GM18502 (cell line): ENCODE results near the gene CRYBA2.

Experiments used
- ATAC-seq: cut with Tn5 transposase; IDR thresholded peaks from one replicate; pipeline ENCODE4 v1.9.1; 2021; ENCODE audit warnings: mild to moderate bottlenecking; ENCODE audit not compliant: unreplicated experiment, poor library complexity

The CRYBA2 gene

DNA sequence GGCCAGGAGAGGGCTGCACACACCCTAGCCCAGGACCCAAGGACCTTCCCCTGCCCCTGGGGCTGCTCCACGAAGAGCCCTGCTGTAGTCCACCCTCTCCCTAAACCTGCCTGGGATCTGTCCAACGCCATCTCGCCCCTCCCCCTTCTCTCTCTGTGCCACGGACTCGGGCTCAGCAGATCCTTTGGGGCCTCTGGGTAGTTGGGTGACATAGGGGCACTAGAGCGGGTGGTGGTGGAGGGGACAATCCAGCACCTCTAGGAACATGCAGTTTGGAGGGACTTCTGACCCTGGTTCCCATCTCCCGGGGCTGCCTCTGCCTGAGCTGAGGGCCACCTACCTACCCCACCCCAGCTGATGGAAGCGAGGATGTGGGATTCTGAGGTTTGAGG lies 7.3 kb upstream of the CRYBA2 start:
- no peak for ATAC-seq

DNA sequence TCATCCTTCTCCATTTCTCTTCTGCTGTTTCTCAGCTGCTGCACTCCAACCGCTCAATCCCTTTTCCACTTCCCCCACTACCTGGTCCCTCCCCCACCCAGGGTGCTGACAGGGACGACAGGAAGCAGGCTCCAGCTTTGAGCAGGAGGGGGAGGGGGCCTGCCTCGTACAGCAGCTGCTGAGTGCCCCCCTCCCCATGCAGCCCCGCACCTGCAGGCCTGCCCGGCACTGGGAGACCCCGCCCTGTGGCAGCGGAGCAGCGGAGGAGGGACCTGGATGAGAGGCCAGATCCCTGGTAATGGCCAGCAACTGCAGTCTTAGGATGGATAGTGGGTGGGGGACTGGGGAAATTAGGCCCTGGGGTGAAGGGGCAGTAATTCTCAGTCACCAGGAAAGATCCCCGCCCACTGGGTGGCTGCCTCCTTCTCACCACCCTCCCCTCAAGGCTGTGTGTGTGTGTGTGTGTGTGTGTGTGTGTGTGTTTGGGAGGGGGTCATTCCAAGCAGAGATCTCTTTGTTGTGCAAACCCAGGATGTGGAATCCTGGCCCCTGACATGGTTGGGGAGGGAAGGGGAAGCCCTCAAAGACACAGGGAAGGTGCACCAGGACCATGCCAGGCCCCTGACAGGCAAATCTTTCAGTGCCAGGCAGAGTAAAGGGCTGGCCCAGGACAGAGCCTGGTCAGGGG lies 6.8 kb upstream of the CRYBA2 start:
- no peak for ATAC-seq

DNA sequence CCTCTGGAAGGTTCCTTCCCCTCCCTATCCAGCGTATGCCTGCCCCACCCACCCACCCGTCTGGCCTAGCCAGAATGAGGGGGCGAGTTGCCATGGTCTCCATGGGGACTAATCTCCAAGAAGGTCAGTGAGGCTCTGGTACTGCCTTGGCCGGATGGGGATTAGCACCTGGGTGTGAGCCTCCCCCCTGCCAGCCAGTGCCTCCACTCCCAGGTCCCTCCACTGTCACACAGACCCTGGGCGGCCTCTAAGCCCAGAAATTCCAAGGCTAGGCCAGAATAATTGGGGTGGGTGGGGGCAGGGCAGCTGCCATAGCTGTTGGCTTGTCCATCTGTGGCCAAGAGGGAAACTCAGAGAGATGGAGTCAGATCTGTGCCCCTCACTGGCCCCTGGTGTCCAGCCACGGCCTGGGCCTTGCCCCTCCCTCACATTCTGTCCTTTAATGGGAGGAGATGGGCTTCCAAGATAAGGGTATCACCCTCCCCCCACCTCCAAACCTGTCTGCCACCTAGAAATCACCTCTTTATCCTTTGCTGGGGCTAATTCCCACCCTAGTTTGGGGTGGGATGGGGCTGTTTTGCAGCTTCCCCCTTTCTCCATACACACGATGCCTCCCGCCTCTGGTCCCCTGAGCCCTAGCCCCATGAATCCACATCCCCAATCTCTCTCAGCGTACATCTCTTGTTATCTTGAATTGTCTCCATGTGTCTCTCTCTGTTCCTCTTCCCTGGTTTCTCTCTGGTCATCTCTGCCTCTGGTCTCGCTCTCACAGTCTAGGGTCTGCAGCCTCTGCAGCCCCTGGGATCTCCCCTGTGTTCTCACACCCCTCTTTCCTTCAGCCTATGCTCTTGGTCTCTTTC lies 6.0 kb upstream of the CRYBA2 start:
- ATAC-seq = no peak

DNA sequence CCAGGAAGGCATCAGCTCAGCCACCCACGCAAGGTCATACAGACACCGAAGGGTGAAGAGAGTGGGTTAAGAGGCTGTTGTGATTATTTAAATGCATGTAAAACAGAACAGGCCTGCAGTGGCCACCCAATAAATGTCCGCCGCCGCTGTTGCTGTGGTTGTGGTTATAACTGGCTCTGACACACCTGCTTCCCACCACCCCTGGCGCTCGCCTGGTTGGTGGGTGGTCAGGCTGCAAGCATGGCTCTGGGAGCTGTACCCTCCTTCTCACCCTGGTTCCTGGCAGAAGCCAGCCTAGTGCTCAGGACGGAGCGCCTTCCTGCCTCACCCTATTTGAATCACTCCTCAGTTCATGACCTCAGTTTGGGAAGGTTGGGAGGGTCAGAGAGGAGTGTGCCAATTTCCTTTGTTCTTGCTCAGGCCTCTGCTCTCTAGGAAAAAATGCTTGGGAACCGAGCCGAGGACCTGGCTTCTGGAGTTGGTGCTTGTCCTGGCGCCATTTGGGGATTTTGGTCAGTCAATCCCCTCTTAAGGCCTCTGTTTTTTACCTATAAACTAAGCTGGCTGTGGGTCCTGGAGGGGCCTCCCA lies 5.3 kb upstream of the CRYBA2 start:
- no peak for ATAC-seq

DNA sequence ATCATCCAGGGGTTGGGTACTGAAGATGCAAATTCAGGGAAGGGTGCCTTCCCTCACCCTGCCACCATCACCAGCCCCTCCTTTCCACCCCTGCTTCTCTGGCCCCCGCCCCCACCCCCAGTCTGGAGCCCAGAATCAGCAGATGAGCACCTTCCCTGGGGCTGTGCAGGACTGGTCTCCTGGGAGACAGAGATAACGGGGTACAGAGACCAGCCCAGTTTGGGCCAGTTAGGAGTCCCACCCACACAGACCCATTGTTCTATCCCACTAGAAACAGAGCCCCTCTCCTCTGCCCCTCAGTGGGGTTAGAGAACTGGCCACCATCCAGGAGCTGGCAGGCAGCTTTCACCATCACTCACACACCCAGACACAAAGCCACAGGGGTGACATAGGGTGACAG lies 4.5 kb upstream of the CRYBA2 start:
- no peak for ATAC-seq

DNA sequence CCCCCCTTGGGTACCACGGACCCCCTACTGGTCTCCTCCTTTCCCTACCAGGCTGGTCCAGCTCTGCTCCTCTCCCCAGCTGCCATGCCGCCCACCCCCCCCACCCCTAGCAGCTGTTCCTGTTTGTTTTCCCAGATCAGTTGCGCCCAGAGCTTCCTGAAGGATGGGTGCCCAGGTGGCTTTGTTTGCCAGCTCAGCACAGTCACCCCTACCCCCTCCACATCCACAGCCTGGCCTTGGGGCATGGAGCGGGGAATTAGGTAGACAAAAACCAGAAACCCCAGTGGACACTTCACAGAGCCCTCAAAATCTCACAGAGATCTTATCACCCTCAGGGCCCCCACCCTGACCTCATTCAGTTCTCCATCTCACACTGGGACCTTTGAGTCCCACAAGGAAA lies 3.7 kb upstream of the CRYBA2 start:
- no peak for ATAC-seq

DNA sequence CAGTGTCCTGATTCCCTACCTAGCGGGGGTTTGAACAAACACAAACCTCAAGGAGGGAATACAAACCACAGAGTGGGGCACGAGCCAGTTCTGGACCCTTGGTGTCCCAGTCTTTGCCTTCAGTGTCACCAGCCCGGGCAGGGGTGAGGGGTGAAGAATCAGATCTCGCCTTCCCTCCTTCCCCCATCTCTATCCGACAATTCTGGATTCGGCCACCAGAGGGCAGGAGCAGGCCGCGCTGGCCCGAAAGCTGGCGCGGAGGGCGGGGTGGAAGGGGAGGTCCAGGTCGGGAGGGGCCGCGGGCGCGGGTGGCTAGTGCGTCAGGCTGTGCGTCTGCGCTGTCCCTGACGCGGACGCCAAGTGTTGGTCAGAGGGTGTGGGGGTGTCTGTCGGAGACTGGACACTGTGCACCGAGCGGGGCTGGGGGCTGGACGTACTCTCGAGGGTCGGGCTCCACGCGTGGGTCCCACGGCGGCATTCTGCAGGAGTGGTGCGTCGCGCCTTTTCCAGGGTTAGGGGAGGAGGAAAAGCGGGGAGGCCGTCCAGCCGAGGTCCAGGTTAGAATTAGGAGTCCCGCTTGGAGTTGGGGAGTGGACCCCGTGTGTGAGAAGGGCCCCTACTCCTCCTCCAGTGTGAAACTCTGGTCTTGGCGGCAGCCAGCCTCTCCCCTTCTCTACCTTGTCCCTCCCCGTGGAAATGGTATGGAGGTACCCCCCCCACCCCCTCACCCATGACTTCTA lies 2.9 kb upstream of the CRYBA2 start:
- ATAC-seq = peak; percentile 65

DNA sequence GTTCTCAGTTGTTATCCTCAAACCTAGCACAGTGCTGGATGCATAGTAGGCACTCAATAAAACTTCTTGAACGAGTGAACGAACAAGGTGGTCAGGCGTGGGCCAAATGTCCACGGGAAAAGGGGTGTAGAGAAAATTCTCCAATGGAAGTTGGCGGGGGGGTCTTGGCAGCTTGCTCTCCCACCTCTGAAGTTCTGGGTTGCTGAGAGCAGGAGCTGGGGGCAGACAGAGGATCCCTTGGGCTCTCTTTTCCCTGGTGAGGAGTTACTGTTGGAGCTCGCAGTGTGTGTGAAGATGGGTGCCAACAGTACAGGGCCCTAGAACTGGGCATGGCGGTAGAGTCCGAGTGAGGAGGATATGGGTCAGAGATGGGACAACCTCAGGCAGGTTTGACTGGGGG lies 2.3 kb upstream of the CRYBA2 start:
- peak; percentile 18 for ATAC-seq

DNA sequence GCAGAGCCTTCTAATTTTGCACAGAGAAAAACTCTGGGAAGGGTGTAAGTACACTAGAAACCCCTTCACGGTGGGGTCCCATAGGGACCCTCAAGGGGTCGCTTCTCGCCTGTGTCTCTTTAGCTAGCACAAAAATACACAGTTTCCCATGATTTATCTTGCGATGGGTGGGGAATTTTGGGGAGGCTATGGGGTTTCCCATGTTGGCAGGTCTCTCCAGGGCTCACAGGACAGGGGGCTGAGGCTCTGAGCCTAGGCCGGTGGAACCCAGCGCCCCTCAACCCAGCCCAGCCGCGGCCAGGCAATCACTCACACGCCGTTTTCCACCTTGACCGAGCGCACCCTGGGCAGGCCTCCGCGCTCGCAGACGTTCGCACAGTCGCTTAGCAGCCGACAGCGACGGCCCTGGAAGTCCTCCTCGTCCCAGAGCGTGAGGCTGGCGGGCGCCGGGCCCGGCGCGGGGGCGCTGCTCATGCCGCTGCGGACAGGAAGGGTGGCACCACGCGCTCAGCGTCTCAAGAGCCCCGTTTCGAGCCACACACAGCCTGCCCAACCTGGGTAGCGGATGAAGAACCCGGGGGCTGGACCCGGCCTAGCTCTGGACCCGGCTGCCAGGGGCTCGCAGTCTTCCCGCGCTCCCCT lies 398 bp downstream of the CRYBA2 start:
- ATAC-seq = no peak

DNA sequence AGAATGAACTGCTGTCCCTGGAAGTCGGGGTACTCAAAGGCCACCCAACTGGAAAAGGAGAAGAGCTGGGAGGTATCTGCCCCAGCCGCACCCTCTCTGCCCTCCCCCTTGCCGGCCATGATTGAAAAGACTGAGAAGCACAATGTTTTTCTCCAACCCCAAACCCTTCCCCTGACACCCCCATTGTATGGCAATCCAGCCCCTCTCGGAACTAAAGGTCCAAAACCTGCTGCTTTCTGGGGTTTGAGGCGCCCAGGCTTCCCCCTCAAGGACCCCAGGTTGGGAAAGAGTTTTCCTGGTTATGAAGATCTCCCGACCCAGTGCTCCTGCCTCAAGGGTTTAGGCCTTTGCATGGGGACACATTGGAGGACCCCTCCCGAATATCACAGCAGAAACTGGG lies 1.0 kb downstream of the CRYBA2 start:
- ATAC-seq = no peak

DNA sequence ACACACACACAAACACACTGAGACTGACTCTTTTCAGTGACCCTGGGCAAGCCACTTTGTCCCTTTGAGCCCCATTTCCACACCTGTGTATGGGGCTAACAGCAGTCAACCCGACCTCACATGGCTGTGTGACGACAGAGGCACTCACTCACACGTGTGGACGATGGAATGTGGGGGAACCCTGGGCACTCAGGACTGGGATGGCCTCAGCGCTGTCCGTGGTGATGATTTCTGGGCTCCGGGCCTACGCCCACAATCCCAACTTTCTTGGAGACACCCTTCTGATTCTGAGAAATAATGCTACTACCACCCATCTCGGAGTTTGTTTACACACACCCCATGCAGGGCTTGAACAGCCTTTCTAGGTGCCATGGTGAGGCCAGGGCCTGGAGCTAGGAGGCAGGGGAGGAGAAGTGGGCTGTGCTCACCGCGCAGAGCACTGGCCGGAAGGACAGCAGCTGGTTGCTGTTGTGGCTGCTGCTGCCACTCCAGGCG lies 1.5 kb downstream of the CRYBA2 start:
- ATAC-seq = no peak

DNA sequence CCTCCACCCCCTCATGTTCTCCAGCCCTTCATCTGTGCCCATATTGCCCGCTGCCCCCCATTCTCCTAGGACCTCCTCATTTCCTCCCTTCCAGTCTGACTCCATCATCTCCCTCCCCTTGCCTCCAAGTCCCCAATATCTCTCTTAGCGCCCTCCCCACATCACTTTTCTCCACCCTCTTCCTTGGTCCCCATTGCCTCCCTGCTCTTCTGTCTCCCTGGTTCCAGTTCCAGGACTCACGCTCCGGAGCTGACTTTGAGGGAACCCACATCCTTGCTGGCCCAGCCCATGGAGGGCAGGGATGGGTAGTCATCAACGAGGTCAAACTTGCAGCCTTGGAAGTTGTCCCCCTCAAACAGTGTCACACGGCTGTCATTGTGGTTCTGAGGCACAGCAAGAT lies 2.6 kb downstream of the CRYBA2 start:
- no peak for ATAC-seq

DNA sequence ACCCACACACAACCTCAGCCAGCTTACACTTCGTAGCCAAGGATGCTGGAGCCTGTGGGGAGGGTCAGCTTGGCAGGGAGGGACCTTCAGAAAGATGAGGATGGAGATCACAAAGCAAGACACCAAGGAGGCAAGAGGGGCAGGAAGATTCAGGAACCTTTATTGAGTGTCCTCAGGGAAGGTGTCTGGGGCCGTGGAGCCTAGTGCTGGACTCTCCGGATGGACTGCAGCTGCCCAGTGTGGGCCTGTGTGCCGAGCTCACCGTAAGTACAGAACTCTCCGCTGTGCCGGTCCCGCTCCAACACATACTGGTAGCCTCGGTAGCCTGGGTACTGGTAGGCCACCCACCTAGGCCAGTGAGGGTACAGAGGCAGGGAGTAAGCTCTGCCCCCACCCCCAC lies 3.2 kb downstream of the CRYBA2 start:
- no peak for ATAC-seq

DNA sequence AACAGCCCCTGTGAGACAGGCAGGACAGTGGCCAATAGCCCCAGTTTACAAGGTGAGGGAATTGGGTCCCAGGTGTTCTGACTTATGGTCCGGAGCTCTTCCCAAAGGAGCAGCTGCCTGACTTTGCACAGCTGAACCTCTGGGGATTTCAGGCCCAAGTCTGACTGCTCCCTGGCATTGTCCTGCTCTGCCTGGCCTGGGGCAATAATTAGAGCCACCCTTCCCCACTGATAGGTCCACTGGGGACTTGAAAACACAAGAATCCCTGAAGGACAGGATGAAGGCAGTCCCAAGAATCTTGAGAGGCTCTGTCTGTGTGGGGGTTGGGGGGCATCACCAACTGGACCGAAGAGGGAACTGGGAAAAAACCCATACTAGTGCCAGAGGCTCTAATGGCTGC lies 4.6 kb downstream of the CRYBA2 start:
- no peak for ATAC-seq

DNA sequence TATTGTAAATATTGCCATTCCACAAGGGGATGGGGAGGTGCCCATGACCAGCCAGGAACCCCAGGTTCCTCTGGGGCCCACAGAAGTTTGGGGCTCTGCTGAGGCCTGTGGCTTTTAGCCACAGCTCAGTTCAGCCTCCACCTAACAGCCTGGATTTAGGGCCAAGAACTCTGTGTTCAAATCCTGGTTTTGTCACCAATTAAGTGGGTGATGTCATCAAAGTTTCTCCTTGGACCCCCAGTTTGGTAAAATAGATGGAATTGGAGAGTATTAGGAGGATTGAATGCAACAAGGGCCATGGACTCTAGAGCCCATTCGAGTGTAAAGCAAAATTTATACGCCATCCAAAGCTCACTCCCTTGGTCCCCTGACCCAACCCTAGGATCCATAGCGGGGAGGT lies 5.1 kb downstream of the CRYBA2 start:
- ATAC-seq = no peak

DNA sequence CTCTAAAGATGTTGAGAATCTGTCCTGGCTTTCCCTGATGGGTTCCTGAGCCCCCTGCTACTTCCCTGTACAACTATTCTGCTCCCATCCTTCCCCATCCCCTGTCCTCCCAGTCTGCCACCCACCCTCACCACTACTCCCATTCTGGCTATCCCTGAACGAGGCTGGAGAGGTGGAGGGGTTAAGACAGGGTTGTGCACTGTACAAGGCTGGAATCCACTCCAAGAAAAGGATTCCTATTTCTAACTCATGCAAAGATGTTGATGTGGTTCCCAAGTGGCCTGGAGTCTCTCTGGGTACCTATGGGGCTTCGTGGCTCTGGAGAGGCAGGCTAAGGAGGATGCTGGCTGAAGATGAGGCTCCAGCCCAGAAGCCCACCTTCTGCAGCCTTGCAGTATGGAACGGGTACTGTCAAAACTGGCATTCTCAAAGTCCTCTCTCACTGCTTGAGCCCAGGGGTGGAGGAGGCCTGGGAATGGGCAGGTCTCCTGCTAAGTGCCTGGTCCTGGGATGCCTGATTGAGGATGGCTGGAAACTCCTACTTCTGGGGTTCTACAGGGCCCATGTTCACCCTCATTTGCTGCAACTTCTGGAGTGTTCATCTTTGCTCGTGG lies 7.0 kb downstream of the CRYBA2 start:
- no peak for ATAC-seq

DNA sequence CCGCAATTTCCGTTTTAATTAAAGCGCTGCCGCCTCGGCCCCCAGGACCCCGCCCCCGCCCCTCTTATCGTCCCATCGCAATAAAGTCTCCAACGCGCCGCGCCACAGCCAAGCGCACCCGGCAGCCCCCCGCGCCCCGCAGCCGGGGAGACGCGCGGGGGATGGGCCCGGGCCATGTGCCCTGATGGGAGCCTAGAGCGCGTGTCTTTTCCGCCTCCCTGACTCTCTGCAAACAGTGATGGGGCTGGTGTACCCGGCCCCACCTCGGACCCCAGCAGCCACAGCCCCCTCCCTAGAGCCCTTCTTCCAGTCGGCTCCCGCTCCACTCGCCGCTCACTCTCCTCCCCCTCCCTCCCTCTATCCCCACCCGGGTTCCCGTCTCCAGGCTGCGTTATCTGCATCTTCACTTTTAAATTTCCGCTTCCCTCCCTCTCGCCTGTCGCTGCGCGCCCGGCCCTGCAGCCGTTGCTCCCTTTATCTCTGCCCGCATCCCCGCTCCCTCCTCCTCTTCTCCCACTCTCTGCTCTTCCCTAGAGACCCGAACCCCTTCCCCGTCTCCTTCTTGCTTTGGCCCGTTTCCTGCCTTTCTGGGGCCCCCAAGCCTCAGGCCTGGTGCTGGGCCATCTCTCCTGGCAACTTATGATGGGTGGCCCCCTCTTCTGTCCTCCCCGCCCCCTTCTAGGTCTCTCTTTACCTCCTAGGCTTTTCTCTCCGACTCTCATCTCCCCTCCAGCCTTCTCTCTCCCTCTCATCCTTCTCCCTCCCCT lies 7.7 kb downstream of the CRYBA2 start:
- ATAC-seq = no peak

DNA sequence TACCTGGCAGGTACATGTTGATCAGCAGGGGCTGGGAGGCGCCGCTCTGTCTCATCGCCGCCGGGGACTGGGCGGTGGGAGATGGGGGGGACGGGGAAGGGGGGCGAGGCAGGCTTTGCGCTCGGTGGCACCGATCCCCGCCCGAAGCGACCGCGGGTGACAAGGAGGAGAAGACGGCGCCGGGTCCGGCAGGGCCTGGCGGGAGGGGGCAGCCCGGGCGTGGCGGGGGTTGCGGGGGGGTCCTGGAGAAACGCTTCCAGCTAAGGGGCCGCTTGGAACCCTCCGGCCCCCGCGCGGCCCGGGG lies 8.2 kb downstream of the CRYBA2 start, which contains the start of gene FEV:
TSS of gene FEV (minus strand) at position 164 of the 304 bp plus-strand sequence. CDS start at position 55, 109 bp downstream.
- no peak for ATAC-seq
